Right cardiac atrium (tissue), 5 donors: ENCODE data around the gene TTBK2. TPM values are rescaled to one million over a fixed set of nuclear protein-coding genes. Genes with fewer than 3 reads are reported as not detected.
"Not testable (repeated sequence)": the region's sequence is repeated elsewhere in the genome, so short reads cannot be mapped to it uniquely, and the experiment has no call there.

Source experiments
- ATAC-seq, 2 donors: fragments of 200-7000 bp; cut with Tn5 transposase; one replicate each; pipeline versions ENCODE4 v1.8.0 to v1.9.1; 2020; ENCODE audit warnings: moderate library complexity in 2 of 2, mild to moderate bottlenecking in 1 of 2
- DNase-seq, 3 donors: peaks; one replicate each; pipeline ENCODE4 v3.0.0-alpha.2; 2020
- H3K27ac ChIP-seq: one replicate; pipeline ENCODE4 v1.5.1; 2013; ENCODE audit warnings: mild to moderate bottlenecking, low read length, control low read depth, moderate library complexity
- H3K27me3 ChIP-seq: one replicate; pipeline ENCODE4 v1.6.1; 2013; ENCODE audit not compliant: control insufficient read depth, insufficient read depth
- H3K4me1 ChIP-seq: one replicate; pipeline ENCODE4 v1.6.1; 2013; ENCODE audit warnings: low read length; ENCODE audit not compliant: control insufficient read depth, insufficient read depth
- H3K4me3 ChIP-seq: one replicate; pipeline ENCODE4 v1.5.1; 2013; ENCODE audit warnings: low read length, control low read depth
- H3K9me3 ChIP-seq: one replicate; pipeline ENCODE4 v1.6.1; 2013; ENCODE audit warnings: low read length; ENCODE audit not compliant: control insufficient read depth
- WGBS: extraction: QIAGEN DNeasy Blood & Tissue Kit; methylation state at CpG from one replicate; pipeline ENCODE4 v1.1.7; 2013; 5-methylcytosine and 5-hydroxymethylcytosine counted together
- intact Hi-C, 4 donors: fragments of 100-400 bp; cut with DNase I; formaldehyde crosslinking; loops; one replicate each; pipeline versions ENCODE4 v1.11.0 to v1.14.0; 2022 to 2023
- polyA plus RNA-seq: library from polyadenylated mRNA; stranded (reverse); fragments of 200-250 nt; gene quantifications from one replicate; pipeline ENCODE4 v1.2.3, GENCODE V29; 2013
- total RNA-seq, 4 donors: library from RNA; stranded (reverse); fragmentation: NEBNext Ultra II Directional; extraction: Animal tissue kit (Norgen Biotek cat#: 25700); gene quantifications; one replicate each; pipeline ENCODE4 v1.2.1, GENCODE V29; 2021
- donor health status: healthy with polysubstance abuse.
- donor health status: DM: no; HTN: yes; CAD: no.
- donor health status: DM: no; HTN: no; CAD: no.
- donor health status: DM: no; HTN: yes; CAD: no; lungs with severe emphysema.
- donor health status: DM: yes; HTN: yes; CAD: no.

Gene TTBK2
- total and polyA plus RNA-seq, 5 donors: 7.9 to 38.6 (median 29.1) TPM

DNA sequence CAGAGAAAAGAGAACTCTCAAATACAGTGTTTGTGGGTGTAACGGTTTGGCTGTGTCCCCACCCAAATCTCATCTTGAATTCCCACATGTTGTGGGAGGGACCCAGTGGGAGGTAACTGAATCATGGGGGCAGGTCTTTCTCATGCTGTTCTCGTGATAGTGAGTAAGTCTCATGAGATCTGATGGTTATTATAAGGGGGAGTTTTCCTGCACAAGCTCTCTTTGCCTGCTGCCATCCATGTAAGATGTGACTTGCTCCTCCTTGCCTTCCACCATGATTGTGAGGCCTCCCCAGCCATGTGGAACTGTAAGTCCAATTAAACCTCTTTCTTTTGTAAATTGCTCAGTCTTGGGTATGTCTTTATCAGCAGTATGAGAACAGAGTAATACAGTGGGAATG lies 158.8 kb downstream of the TTBK2 start:
- H3K27me3 ChIP-seq, H3K27ac ChIP-seq, intact Hi-C loops, ATAC-seq, H3K9me3 ChIP-seq, H3K4me1 ChIP-seq, H3K4me3 ChIP-seq, DNase-seq: not testable (repeated sequence)
- WGBS: 76% methylated on average over 2 of the region's 2 CpGs

DNA sequence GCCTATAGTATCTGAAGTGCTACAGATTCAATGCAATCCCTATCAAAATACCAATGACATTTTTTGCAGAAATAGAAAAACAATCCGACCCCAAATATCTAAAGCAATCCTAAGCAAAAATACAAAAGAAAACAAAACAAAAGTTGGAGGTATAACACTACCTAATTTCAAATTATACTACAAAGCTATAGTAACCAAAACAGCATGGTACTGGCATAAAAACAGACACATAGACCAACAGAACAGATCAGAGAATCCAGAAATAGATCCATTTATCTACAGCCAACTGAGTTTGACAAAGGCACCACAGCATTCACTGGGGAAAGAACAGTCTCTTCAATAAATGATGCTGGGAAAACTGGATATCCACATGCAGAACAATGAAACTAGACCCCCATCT lies 159.8 kb downstream of the TTBK2 start:
- 96% methylated on average over 1 of the region's 1 CpG for WGBS
- H3K27me3 ChIP-seq: no peaks in the 10 kb centered on the region
- no peak overlapping the region for H3K27ac ChIP-seq
- DNase-seq (no peak), ATAC-seq (no peak)
- H3K4me1 ChIP-seq: no peaks in the 10 kb centered on the region
- intact Hi-C loops: no loop called here
- H3K9me3 ChIP-seq: no peaks in the 10 kb centered on the region
- H3K4me3 ChIP-seq: no peak overlapping the region

GRCh38 chr15:42759093-42759492 lies 161.5 kb downstream of the TTBK2 start:
- ATAC-seq (peak in 1 of 2 donors; percentile 16), DNase-seq (no peak)
- intact Hi-C loops: no loop called here
- 97% methylated on average over 2 of the region's 2 CpGs for WGBS
- Histone ChIP-seq H3K4me1 (no peaks in the 10 kb centered on the region), H3K9me3 (no peaks in the 10 kb centered on the region), H3K4me3 (no peak overlapping the region), H3K27me3 (no peaks in the 10 kb centered on the region), H3K27ac (no peak overlapping the region)

- intact Hi-C loops: no loop called here
- no peaks in the 10 kb centered on the region for H3K27me3 ChIP-seq
- 98% methylated on average over 2 of the region's 2 CpGs for WGBS
These were observed 170.3 kb downstream of the TTBK2 start for GRCh38 chr15:42750306-42750705.

GRCh38 chr15:42749266-42749665 lies 171.3 kb downstream of the TTBK2 start:
- no peak overlapping the region for H3K4me3 ChIP-seq
- H3K27ac ChIP-seq: no peak overlapping the region
- H3K27me3 ChIP-seq: no peaks in the 10 kb centered on the region
- WGBS: 97% methylated on average over 1 of the region's 1 CpG
- intact Hi-C loops: no loop called here
- no peaks in the 10 kb centered on the region for H3K4me1 ChIP-seq
- no peak for ATAC-seq
- no peak for DNase-seq
- H3K9me3 ChIP-seq: no peaks in the 10 kb centered on the region

More at GRCh38 chr15:42750306-42750705, 170.3 kb downstream of the TTBK2 start:
- no peak overlapping the region for H3K4me3 ChIP-seq
- ATAC-seq (no peak), DNase-seq (no peak)
- H3K27ac ChIP-seq: no peak overlapping the region
- H3K9me3 ChIP-seq: no peaks in the 10 kb centered on the region
- no peaks in the 10 kb centered on the region for H3K4me1 ChIP-seq

DNA sequence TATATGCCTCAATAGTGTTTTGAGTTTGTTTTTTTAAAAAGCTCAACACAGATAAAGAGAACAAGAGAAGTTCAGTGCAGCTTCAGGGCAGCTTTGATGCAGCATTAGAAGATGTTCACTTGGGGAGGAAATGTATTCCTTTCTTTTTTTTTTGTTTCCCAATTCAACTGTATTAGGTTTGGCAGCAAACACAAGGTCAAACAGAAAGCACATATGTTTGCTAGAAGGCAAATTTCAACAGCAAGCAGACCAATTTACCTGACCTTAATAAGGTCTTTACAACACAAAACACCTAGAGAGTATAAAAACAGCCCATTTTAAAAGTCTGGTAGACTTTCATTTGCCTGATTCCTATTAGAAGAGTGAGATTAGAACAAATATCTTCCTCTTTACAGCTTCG lies 176.4 kb downstream of the TTBK2 start:
- Histone ChIP-seq H3K27me3 (no peaks in the 10 kb centered on the region), H3K4me1 (no peaks in the 10 kb centered on the region), H3K4me3 (no peak overlapping the region), H3K27ac (no peak overlapping the region), H3K9me3 (no peaks in the 10 kb centered on the region)
- 87% methylated on average over 1 of the region's 1 CpG for WGBS
- no peak for ATAC-seq
- DNase-seq: no peak
- intact Hi-C loops: no loop called here

DNA sequence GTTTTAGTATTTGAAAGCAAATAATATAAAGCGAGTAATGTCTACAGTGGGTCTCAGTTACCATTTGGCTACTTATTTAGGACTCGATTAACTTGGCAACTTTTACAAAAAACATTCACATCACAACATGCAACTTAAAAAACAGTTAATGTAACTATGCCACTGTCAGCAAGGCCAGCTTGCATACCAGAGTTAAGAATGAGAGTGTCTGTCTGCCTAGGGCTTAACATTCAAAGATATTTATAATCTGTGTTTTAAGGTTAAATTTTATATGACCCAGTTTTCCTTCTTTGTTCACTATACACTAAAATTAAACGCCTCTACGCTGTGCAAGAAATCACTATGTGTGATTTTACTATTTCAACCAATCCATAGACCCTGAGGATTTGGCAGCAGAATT lies 178.4 kb downstream of the TTBK2 start:
- DNase-seq: no peak
- Histone ChIP-seq H3K4me1 (no peaks in the 10 kb centered on the region), H3K4me3 (no peak overlapping the region), H3K27me3 (no peaks in the 10 kb centered on the region), H3K9me3 (no peaks in the 10 kb centered on the region), H3K27ac (no peak overlapping the region)
- WGBS: 76% methylated on average over 4 of the region's 4 CpGs
- no peak for ATAC-seq
- intact Hi-C loops: no loop called here

GRCh38 chr15:42741710-42742109 lies 178.9 kb downstream of the TTBK2 start:
- no peak overlapping the region for H3K4me3 ChIP-seq
- DNase-seq (no peak), ATAC-seq (no peak)
- intact Hi-C loops: no loop called here
- H3K27ac ChIP-seq: no peak overlapping the region
- H3K9me3 ChIP-seq: no peaks in the 10 kb centered on the region
- no peaks in the 10 kb centered on the region for H3K4me1 ChIP-seq
- H3K27me3 ChIP-seq: no peaks in the 10 kb centered on the region
- WGBS: 78% methylated on average over 2 of the region's 2 CpGs

- ATAC-seq (no peak), DNase-seq (peak in 1 of 3 donors; percentile 58)
- intact Hi-C loops: no loop called here
These were observed 182.8 kb downstream of the TTBK2 start for GRCh38 chr15:42737529-42738328.

GRCh38 chr15:42736793-42737528 lies 183.6 kb downstream of the TTBK2 start, which contains the start of gene CDAN1:
CDAN1 (minus strand) TSS chr15:42737128; CDS start chr15:42737102, 26 bp downstream.
- H3K27me3 ChIP-seq: no peaks in the 10 kb centered on the region
- peak within 1 kb of the TSS; percentile 98 for H3K27ac ChIP-seq
- peaks cover 2% of the 10 kb centered on the region for H3K4me1 ChIP-seq
- DNase-seq (peak; percentile 95 to 98 (median 97)), ATAC-seq (peak; percentile 97 to 98)
- intact Hi-C loops: no loop called here
- peak within 1 kb of the TSS; percentile 93 for H3K4me3 ChIP-seq
- H3K9me3 ChIP-seq: no peaks in the 10 kb centered on the region
- under 1% methylated on average over 76 of the region's 76 CpGs for WGBS

More at GRCh38 chr15:42737529-42738328, 182.8 kb downstream of the TTBK2 start:
- Histone ChIP-seq H3K4me1 (peaks cover 2% of the 10 kb centered on the region), H3K27me3 (no peaks in the 10 kb centered on the region), H3K4me3 (peak overlapping the region; percentile 93), H3K27ac (peak overlapping the region; percentile 98), H3K9me3 (no peaks in the 10 kb centered on the region)
- 78% methylated on average over 21 of the region's 21 CpGs for WGBS

GRCh38 chr15:42736178-42736792 lies 184.3 kb downstream of the TTBK2 start:
- Histone ChIP-seq H3K27me3 (no peaks in the 10 kb centered on the region), H3K4me1 (peaks cover 2% of the 10 kb centered on the region), H3K9me3 (no peaks in the 10 kb centered on the region), H3K27ac (peak overlapping the region; percentile 24), H3K4me3 (peak overlapping the region; percentile 93)
- WGBS: under 1% methylated on average over 55 of the region's 55 CpGs
- intact Hi-C loops: no loop called here
- DNase-seq (peak in 2 of 3 donors; percentile 63 to 80), ATAC-seq (peak; percentile 46 to 50)
